H9 (cell line): Measurements from ENCODE around the gene ZSWIM5. TPM values are rescaled to one million over a fixed set of nuclear protein-coding genes. Genes with fewer than 3 reads are reported as not detected.

Experiments used
- DNase-seq: peaks from one replicate; pipeline ENCODE4 v3.0.0-alpha.2; 2017
- H2AFZ ChIP-seq: one replicate; pipeline ENCODE4 v1.6.1; 2013; ENCODE audit warnings: mild to moderate bottlenecking, low read length, control low read depth, moderate library complexity
- H2AK5ac ChIP-seq: 2 replicates; pipeline ENCODE4 v1.6.1; 2013; ENCODE audit warnings: low read length, control low read depth, mixed read lengths; ENCODE audit not compliant: insufficient read length
- H2BK120ac ChIP-seq: one replicate; pipeline ENCODE4 v1.6.1; 2013; ENCODE audit warnings: low read depth, mild to moderate bottlenecking, low read length, control low read depth, inconsistent platforms; ENCODE audit not compliant: poor library complexity, severe bottlenecking
- H2BK12ac ChIP-seq: 2 replicates; pipeline ENCODE4 v1.6.1; 2013; ENCODE audit warnings: low read length, control low read depth, mixed read lengths, low read depth; ENCODE audit not compliant: insufficient read length
- H2BK15ac ChIP-seq: 2 replicates; pipeline ENCODE4 v1.6.1; 2013; ENCODE audit warnings: low read depth, low read length, control low read depth
- H2BK20ac ChIP-seq: one replicate; pipeline ENCODE4 v1.6.1; 2013; ENCODE audit warnings: low read depth, mild to moderate bottlenecking, low read length, control low read depth, inconsistent platforms; ENCODE audit not compliant: poor library complexity, severe bottlenecking
- H2BK5ac ChIP-seq: 2 replicates; pipeline ENCODE4 v1.6.1; 2013; ENCODE audit warnings: low read length, control low read depth, mixed read lengths; ENCODE audit not compliant: insufficient read length
- H3K14ac ChIP-seq: 2 replicates; pipeline ENCODE4 v1.6.1; 2013; ENCODE audit warnings: low read length, control low read depth; ENCODE audit not compliant: insufficient read depth
- H3K18ac ChIP-seq: 2 replicates; pipeline ENCODE4 v1.6.1; 2013; ENCODE audit warnings: low read depth, mild to moderate bottlenecking, mixed read lengths, low read length, control low read depth; ENCODE audit not compliant: insufficient read length
- H3K23ac ChIP-seq: 2 replicates; pipeline ENCODE4 v1.6.1; 2013; ENCODE audit warnings: low read length, control low read depth, mixed read lengths, low read depth; ENCODE audit not compliant: insufficient read length
- H3K23me2 ChIP-seq: 2 replicates; pipeline ENCODE4 v1.6.1; 2013; ENCODE audit warnings: low read depth, mild to moderate bottlenecking, mixed read lengths, low read length, control low read depth; ENCODE audit not compliant: insufficient read length, poor library complexity, severe bottlenecking
- H3K27ac ChIP-seq: 2 replicates; pipeline ENCODE4 v1.5.1; 2013; ENCODE audit warnings: low read length, control low read depth, mixed read lengths, low read depth; ENCODE audit not compliant: insufficient read length
- H3K27me3 ChIP-seq: 2 replicates; pipeline ENCODE4 v1.6.1; 2013; ENCODE audit warnings: low read length, control low read depth, inconsistent platforms; ENCODE audit not compliant: insufficient read depth
- H3K4ac ChIP-seq: 2 replicates; pipeline ENCODE4 v1.6.1; 2013; ENCODE audit warnings: low read depth, mild to moderate bottlenecking, control low read depth, inconsistent platforms, low read length, moderate library complexity
- H3K4me1 ChIP-seq: 2 replicates; pipeline ENCODE4 v1.6.1; 2013; ENCODE audit warnings: low read length, control low read depth, inconsistent platforms; ENCODE audit not compliant: insufficient read depth
- H3K4me2 ChIP-seq: 2 replicates; pipeline ENCODE4 v1.6.1; 2013; ENCODE audit warnings: low read length, control low read depth, mixed read lengths; ENCODE audit not compliant: insufficient read length, insufficient read depth
- H3K56ac ChIP-seq: 2 replicates; pipeline ENCODE4 v1.6.1; 2013; ENCODE audit warnings: low read depth, mild to moderate bottlenecking, mixed read lengths, low read length, control low read depth; ENCODE audit not compliant: insufficient read length
- H3K79me1 ChIP-seq: 2 replicates; pipeline ENCODE4 v1.6.1; 2013; ENCODE audit warnings: low read depth, mild to moderate bottlenecking, moderate library complexity, low read length, control low read depth, inconsistent platforms; ENCODE audit not compliant: insufficient read depth, poor library complexity, severe bottlenecking
- H3K79me2 ChIP-seq: 2 replicates; pipeline ENCODE4 v1.6.1; 2013; ENCODE audit warnings: low read length, control low read depth, inconsistent platforms; ENCODE audit not compliant: insufficient read depth
- H3K9ac ChIP-seq: 2 replicates; pipeline ENCODE4 v1.6.1; 2013; ENCODE audit warnings: low read length, control low read depth, mixed read lengths; ENCODE audit not compliant: insufficient read length; ENCODE audit errors: extremely low read depth
- H3K9me3 ChIP-seq: one replicate; pipeline ENCODE4 v1.6.1; 2013; ENCODE audit warnings: low read depth, low read length, inconsistent platforms; ENCODE audit not compliant: control insufficient read depth
- H3T11ph ChIP-seq: one replicate; pipeline ENCODE4 v1.6.1; 2013; ENCODE audit warnings: mild to moderate bottlenecking, low read length, control low read depth, inconsistent platforms
- H4K20me1 ChIP-seq: one replicate; pipeline ENCODE4 v1.6.1; 2013; ENCODE audit not compliant: control insufficient read depth, insufficient read length, insufficient read depth
- H4K5ac ChIP-seq: 2 replicates; pipeline ENCODE4 v1.6.1; 2013; ENCODE audit warnings: low read depth, mild to moderate bottlenecking, mixed read lengths, low read length, control low read depth; ENCODE audit not compliant: insufficient read length
- H4K8ac ChIP-seq: replicated peaks from 2 replicates; pipeline ENCODE4 v1.6.1; 2013; ENCODE audit warnings: low read length, control low read depth, mixed read lengths, low read depth; ENCODE audit not compliant: insufficient read length
- H4K91ac ChIP-seq: 2 replicates; pipeline ENCODE4 v1.6.1; 2013; ENCODE audit warnings: low read depth, mild to moderate bottlenecking, moderate library complexity, mixed read lengths, low read length, control low read depth; ENCODE audit not compliant: insufficient read length
- H3K27ac Mint-ChIP-seq, 3 experiments: 2 replicates in 2 of 3; 3 replicates in 1 of 3; pipeline ENCODE4 v1.8.0; 2020 to 2021; ENCODE audit warnings: mixed read lengths in 3 of 3, mild to moderate bottlenecking in 1 of 3, moderate library complexity in 1 of 3
- H3K27me3 Mint-ChIP-seq: 2 replicates; pipeline ENCODE4 v1.8.0; 2021; ENCODE audit warnings: low read depth, mild to moderate bottlenecking, moderate library complexity, mixed read lengths
- H3K36me3 Mint-ChIP-seq, 3 experiments: 2 replicates in 2 of 3; 3 replicates in 1 of 3; pipeline ENCODE4 v1.8.0; 2020 to 2021; ENCODE audit warnings: low read depth in 3 of 3, mixed read lengths in 3 of 3; ENCODE audit not compliant: insufficient read depth in 1 of 3
- H3K4me1 Mint-ChIP-seq, 2 experiments: 2 replicates each; pipeline ENCODE4 v1.8.0; 2020; ENCODE audit warnings: mixed read lengths in 2 of 2
- H3K4me3 Mint-ChIP-seq, 2 experiments: 2 replicates in 1 of 2; 3 replicates in 1 of 2; pipeline ENCODE4 v1.8.0; 2020 to 2021; ENCODE audit warnings: mild to moderate bottlenecking in 2 of 2, mixed read lengths in 2 of 2, moderate library complexity in 1 of 2
- H3K9me3 Mint-ChIP-seq, 2 experiments: 2 replicates in 1 of 2; 3 replicates in 1 of 2; pipeline ENCODE4 v1.8.0; 2020; ENCODE audit warnings: mild to moderate bottlenecking in 2 of 2, mixed read lengths in 2 of 2, moderate library complexity in 1 of 2
- WGBS: extraction: QIAGEN DNeasy Blood & Tissue Kit; methylation state at CpG from one replicate; pipeline ENCODE4 v1.1.7; 2013; ENCODE audit warnings: missing lambda C conversion rate, low lambda C conversion rate, mixed read lengths; ENCODE audit not compliant: insufficient read length; ENCODE audit errors: extremely low coverage; 5-methylcytosine and 5-hydroxymethylcytosine counted together
- total RNA-seq: library from RNA; stranded (reverse); gene quantifications from 2 replicates; pipeline ENCODE4 v1.2.1, GENCODE V29; 2021
- TF ChIP-seq, protein P1 (sequence below): fragments of 200-600 bp; sonication (generic); conservative IDR thresholded peaks from 3 replicates; pipeline ENCODE4 v1.8.0; 2021; ENCODE audit warnings: antibody characterized with exemption, mild to moderate bottlenecking

The ZSWIM5 gene
- total RNA-seq, 1 experiment from 2014 or later, result 3.5 TPM

GRCh38 chr1:45043094-45043493, 163.3 kb downstream of the ZSWIM5 start:
- H3K14ac ChIP-seq, result no peak overlapping the region
- Mint-ChIP-seq H3K36me3 (no peaks in the 10 kb centered on the region), H3K4me3 (no peak overlapping the region), H3K4me1 (peaks cover 6% of the 10 kb centered on the region in 2 experiments), H3K27me3 (no peaks in the 10 kb centered on the region), H3K9me3 (no peaks in the 10 kb centered on the region), H3K27ac (no peak overlapping the region; a peak in 1 of 7 replicates)
- no peak overlapping the region for H3K4me2 ChIP-seq
- DNase-seq, result no peak
- H2BK12ac ChIP-seq, result no peak overlapping the region
- H3K9me3 ChIP-seq, result no peaks in the 10 kb centered on the region
- no peak overlapping the region for H3K9ac ChIP-seq
- TF ChIP-seq, protein P1, sequence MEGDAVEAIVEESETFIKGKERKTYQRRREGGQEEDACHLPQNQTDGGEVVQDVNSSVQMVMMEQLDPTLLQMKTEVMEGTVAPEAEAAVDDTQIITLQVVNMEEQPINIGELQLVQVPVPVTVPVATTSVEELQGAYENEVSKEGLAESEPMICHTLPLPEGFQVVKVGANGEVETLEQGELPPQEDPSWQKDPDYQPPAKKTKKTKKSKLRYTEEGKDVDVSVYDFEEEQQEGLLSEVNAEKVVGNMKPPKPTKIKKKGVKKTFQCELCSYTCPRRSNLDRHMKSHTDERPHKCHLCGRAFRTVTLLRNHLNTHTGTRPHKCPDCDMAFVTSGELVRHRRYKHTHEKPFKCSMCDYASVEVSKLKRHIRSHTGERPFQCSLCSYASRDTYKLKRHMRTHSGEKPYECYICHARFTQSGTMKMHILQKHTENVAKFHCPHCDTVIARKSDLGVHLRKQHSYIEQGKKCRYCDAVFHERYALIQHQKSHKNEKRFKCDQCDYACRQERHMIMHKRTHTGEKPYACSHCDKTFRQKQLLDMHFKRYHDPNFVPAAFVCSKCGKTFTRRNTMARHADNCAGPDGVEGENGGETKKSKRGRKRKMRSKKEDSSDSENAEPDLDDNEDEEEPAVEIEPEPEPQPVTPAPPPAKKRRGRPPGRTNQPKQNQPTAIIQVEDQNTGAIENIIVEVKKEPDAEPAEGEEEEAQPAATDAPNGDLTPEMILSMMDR, result no peak
- H3K18ac ChIP-seq, result no peak overlapping the region
- no peak overlapping the region for H2BK5ac ChIP-seq
- H4K91ac ChIP-seq, result no peak overlapping the region
- H3K79me2 ChIP-seq, result no peaks in the 10 kb centered on the region
- H3K23me2 ChIP-seq, result no peaks in the 10 kb centered on the region
- whole genome bisulfite sequencing, result no CpG with 5 or more reads among the region's 5 CpGs
- no peak overlapping the region for H2BK120ac ChIP-seq
- no peak overlapping the region for H4K5ac ChIP-seq
- no peaks in the 10 kb centered on the region for H3K79me1 ChIP-seq
- peaks cover 2% of the 10 kb centered on the region; the same call in 1 of the 2 replicates for H3K4me1 ChIP-seq
- H3K27me3 ChIP-seq, result no peaks in the 10 kb centered on the region
- H2BK20ac ChIP-seq, result no peak overlapping the region
- H3K56ac ChIP-seq, result no peak overlapping the region
- H2BK15ac ChIP-seq, result no peak overlapping the region
- no peak overlapping the region for H3K27ac ChIP-seq
- no peak overlapping the region for H3K4ac ChIP-seq
- no peak overlapping the region for H2AK5ac ChIP-seq
- no peak overlapping the region for H3K23ac ChIP-seq
- H4K8ac ChIP-seq, result no peak overlapping the region
- H2AFZ ChIP-seq, result no peak overlapping the region
- H4K20me1 ChIP-seq, result no peaks in the 10 kb centered on the region
- no peak overlapping the region for H3T11ph ChIP-seq
